Activated T-helper 17 cell treated with anti-CD3 and anti-CD28 coated beads, Interleukin-2, amount 50 U/mL, for 72 hours (primary cell): Measurements from ENCODE around the gene UNC119B. TPM values are rescaled to one million over a fixed set of nuclear protein-coding genes. Genes with fewer than 3 reads are reported as not detected.

ENCODE experiments used
- ATAC-seq: fragments of 150-1000 bp; cut with Tn5 transposase; replicated peaks from 2 replicates; pipeline ENCODE4 v1.10.0; 2021; ENCODE audit warnings: mild to moderate bottlenecking, moderate library complexity
- H3K27ac Mint-ChIP-seq: one replicate; pipeline ENCODE4 v1.8.0; 2022; ENCODE audit warnings: mixed read lengths
- H3K27me3 Mint-ChIP-seq: one replicate; pipeline ENCODE4 v1.8.0; 2022; ENCODE audit warnings: mixed read lengths
- H3K36me3 Mint-ChIP-seq: one replicate; pipeline ENCODE4 v1.8.0; 2022; ENCODE audit warnings: low read depth, mild to moderate bottlenecking, mixed read lengths
- H3K4me1 Mint-ChIP-seq: one replicate; pipeline ENCODE4 v1.8.0; 2022; ENCODE audit warnings: mixed read lengths
- H3K4me3 Mint-ChIP-seq: one replicate; pipeline ENCODE4 v1.8.0; 2022; ENCODE audit warnings: mild to moderate bottlenecking, mixed read lengths
- H3K9me3 Mint-ChIP-seq: one replicate; pipeline ENCODE4 v1.8.0; 2022; ENCODE audit warnings: mixed read lengths
- total RNA-seq, 2 donors: library from RNA; stranded (reverse); gene quantifications; one replicate each; pipeline ENCODE4 v1.2.3, GENCODE V29; 2022

The UNC119B gene
- total RNA-seq, 2 donors from 2014 or later = 23.8 to 31.1 TPM

DNA sequence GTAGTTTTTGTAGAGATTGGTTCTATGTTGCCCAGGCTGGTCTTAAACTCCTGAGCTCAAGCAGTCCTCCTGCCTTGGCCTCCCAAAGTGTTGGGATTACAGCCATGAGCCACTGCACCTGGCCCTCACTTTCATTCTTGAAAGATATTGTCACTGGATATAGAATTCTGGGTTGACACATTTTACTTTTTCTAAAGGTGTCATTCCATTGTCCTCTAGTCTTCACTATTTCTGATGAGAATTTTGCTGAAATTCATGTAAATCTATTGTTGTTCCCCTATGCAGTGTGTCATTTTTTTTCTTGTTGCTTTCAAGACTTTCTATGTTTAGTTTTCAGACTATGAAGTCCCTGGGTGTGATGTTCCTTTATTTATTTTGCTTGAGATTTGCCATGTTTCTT, 44.5 kb downstream of the UNC119B start:
- ATAC-seq = no peak
- peaks cover 4% of the 10 kb centered on the region for H3K4me1 Mint-ChIP-seq
- H3K9me3 Mint-ChIP-seq = no peaks in the 10 kb centered on the region
- no peak overlapping the region for H3K4me3 Mint-ChIP-seq
- no peaks in the 10 kb centered on the region for H3K36me3 Mint-ChIP-seq
- no peak overlapping the region for H3K27ac Mint-ChIP-seq
- peaks cover 4% of the 10 kb centered on the region for H3K27me3 Mint-ChIP-seq

- Mint-ChIP-seq H3K4me1 (peaks cover 4% of the 10 kb centered on the region), H3K4me3 (no peak overlapping the region), H3K36me3 (peaks cover 2% of the 10 kb centered on the region), H3K27me3 (peaks cover 4% of the 10 kb centered on the region), H3K27ac (no peak overlapping the region), H3K9me3 (no peaks in the 10 kb centered on the region)
- no peak for ATAC-seq
These were observed 45.0 kb downstream of the UNC119B start for GRCh38 chr12:120755269-120755668.

- ATAC-seq = no peak
- Mint-ChIP-seq H3K4me1 (peaks cover 5% of the 10 kb centered on the region), H3K27ac (no peak overlapping the region), H3K36me3 (peaks cover 23% of the 10 kb centered on the region), H3K9me3 (no peaks in the 10 kb centered on the region), H3K27me3 (no peaks in the 10 kb centered on the region), H3K4me3 (no peak overlapping the region)
These were observed 47.0 kb downstream of the UNC119B start for GRCh38 chr12:120757226-120757742.

GRCh38 chr12:120757949-120758348, 47.7 kb downstream of the UNC119B start:
- Mint-ChIP-seq H3K27ac (no peak overlapping the region), H3K27me3 (no peaks in the 10 kb centered on the region), H3K4me1 (peaks cover 5% of the 10 kb centered on the region), H3K36me3 (peaks cover 29% of the 10 kb centered on the region), H3K4me3 (no peak overlapping the region), H3K9me3 (no peaks in the 10 kb centered on the region)
- ATAC-seq = no peak

GRCh38 chr12:120758798-120759590, 48.7 kb downstream of the UNC119B start:
- Mint-ChIP-seq H3K4me1 (peaks cover 5% of the 10 kb centered on the region), H3K36me3 (peaks cover 40% of the 10 kb centered on the region), H3K27ac (no peak overlapping the region), H3K4me3 (no peak overlapping the region), H3K27me3 (no peaks in the 10 kb centered on the region), H3K9me3 (no peaks in the 10 kb centered on the region)
- no peak for ATAC-seq

GRCh38 chr12:120759591-120760348, 49.5 kb downstream of the UNC119B start:
- Mint-ChIP-seq H3K27ac (peak overlapping the region; percentile 65), H3K36me3 (peaks cover 47% of the 10 kb centered on the region), H3K9me3 (no peaks in the 10 kb centered on the region), H3K27me3 (no peaks in the 10 kb centered on the region), H3K4me1 (peaks cover 5% of the 10 kb centered on the region), H3K4me3 (peak overlapping the region; percentile 51)
- no peak for ATAC-seq

DNA sequence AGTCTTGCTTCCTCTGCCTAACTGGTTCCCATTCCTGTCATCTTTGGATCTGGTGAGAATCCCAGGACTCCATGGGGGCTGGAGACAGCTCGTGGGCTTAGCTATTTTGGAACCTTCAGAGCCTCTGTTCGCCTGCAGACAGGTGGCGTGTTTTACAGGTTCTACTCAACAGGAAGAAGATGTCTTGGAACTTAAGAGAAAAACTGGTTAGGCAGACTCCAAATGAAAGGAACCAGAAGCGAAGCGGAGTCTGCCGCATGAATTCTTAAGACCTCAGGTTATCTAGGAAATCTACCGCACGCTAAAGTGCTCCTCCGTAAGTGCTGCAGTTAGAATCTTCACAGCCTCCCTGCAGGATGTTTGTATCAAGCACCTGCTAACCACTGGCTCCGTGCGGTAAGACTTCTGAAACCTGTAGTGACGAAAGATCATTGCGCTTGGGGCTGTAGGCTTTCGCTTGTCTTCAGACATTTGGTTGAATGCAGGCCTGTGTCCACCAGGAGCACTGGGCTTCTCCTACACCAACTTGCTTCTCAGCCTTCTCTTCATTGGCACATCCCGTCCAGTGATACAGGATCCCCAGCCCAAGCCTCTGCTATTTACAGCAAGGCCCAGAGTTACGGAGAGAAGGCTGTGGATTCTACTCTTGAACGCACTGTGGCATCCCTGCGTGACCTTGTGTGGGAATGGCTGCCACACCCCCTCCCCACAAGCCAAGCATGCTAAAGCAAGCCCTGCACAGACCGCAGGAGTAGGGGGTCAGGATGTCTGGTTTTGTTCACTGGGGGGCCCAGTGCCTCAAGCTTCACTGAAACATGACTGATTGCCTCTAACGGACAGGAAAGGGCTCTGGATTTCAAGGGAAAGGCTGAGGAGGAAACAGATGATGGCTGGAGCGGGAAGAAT, 50.3 kb downstream of the UNC119B start:
- no peaks in the 10 kb centered on the region for H3K9me3 Mint-ChIP-seq
- peak; percentile 72 for ATAC-seq
- no peaks in the 10 kb centered on the region for H3K27me3 Mint-ChIP-seq
- H3K4me1 Mint-ChIP-seq = peaks cover 5% of the 10 kb centered on the region
- H3K4me3 Mint-ChIP-seq = peak overlapping the region; percentile 51
- H3K36me3 Mint-ChIP-seq = peaks cover 56% of the 10 kb centered on the region
- peak overlapping the region; percentile 65 for H3K27ac Mint-ChIP-seq

DNA sequence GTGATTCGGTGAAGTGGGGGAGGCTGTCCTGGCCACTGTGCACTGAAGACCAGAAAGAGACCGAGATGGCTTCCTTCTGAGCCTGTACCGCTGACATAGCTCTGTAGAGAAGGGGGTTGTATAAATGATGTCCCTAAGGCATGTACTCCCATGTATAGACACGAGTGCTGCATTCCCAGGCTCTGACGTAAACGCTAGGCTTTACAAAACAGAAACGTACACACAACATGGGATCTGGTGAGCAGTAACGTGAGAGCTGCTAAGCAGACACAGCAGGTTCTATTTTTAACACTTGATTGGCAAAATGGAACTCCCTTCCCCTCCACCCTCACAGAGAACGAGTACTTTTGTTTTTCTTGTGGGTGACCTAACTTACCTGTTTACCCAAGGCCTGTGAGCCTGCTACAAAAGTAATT, 51.3 kb downstream of the UNC119B start:
- no peak for ATAC-seq
- Mint-ChIP-seq H3K9me3 (no peaks in the 10 kb centered on the region), H3K36me3 (peaks cover 63% of the 10 kb centered on the region), H3K4me1 (peaks cover 5% of the 10 kb centered on the region), H3K27ac (peak overlapping the region; percentile 65), H3K27me3 (no peaks in the 10 kb centered on the region), H3K4me3 (peak overlapping the region; percentile 51)

- no peak overlapping the region for H3K27ac Mint-ChIP-seq
- peaks cover 5% of the 10 kb centered on the region for H3K4me1 Mint-ChIP-seq
- H3K4me3 Mint-ChIP-seq = no peak overlapping the region
- peaks cover 69% of the 10 kb centered on the region for H3K36me3 Mint-ChIP-seq
- no peaks in the 10 kb centered on the region for H3K27me3 Mint-ChIP-seq
- no peaks in the 10 kb centered on the region for H3K9me3 Mint-ChIP-seq
- no peak for ATAC-seq
These were observed 51.8 kb downstream of the UNC119B start for GRCh38 chr12:120762086-120762485.

GRCh38 chr12:120763250-120763649, 53.0 kb downstream of the UNC119B start:
- Mint-ChIP-seq H3K36me3 (peaks cover 80% of the 10 kb centered on the region), H3K9me3 (no peaks in the 10 kb centered on the region), H3K27me3 (no peaks in the 10 kb centered on the region), H3K27ac (no peak overlapping the region), H3K4me1 (peaks cover 5% of the 10 kb centered on the region), H3K4me3 (no peak overlapping the region)
- ATAC-seq = no peak

DNA sequence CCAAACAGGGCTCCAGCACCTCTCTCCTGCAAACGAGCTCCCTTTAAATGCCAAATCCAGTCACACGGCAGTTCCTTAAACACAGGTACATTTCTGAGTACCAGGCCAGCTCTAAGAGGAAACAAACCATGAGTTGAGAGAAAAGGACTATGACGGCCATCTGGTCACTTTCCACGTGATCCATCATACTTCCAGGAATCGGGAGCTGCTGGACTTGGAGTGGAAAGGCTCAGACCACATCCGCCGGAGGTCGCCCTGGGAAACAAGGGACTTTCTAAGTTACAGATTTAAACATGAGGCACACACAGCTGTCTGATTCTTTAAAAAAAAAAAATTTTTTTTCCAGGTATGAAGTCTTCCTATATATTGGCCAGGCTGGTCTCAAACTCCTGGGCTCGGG, 54.6 kb downstream of the UNC119B start:
- no peak for ATAC-seq

GRCh38 chr12:120766566-120766965, 56.3 kb downstream of the UNC119B start:
- H3K27me3 Mint-ChIP-seq = no peaks in the 10 kb centered on the region
- no peak overlapping the region for H3K27ac Mint-ChIP-seq
- H3K4me3 Mint-ChIP-seq = no peak overlapping the region
- ATAC-seq = no peak
- H3K4me1 Mint-ChIP-seq = peaks cover 6% of the 10 kb centered on the region
- peaks cover 96% of the 10 kb centered on the region for H3K36me3 Mint-ChIP-seq
- H3K9me3 Mint-ChIP-seq = no peaks in the 10 kb centered on the region

More for the DNA sequence above, 54.6 kb downstream of the UNC119B start:
- Mint-ChIP-seq H3K9me3 (no peaks in the 10 kb centered on the region), H3K27me3 (no peaks in the 10 kb centered on the region), H3K27ac (no peak overlapping the region), H3K4me3 (no peak overlapping the region), H3K4me1 (peaks cover 5% of the 10 kb centered on the region), H3K36me3 (peaks cover 94% of the 10 kb centered on the region)

GRCh38 chr12:120767071-120768024, 57.1 kb downstream of the UNC119B start:
- no peaks in the 10 kb centered on the region for H3K9me3 Mint-ChIP-seq
- no peaks in the 10 kb centered on the region for H3K27me3 Mint-ChIP-seq
- no peak overlapping the region for H3K4me3 Mint-ChIP-seq
- peaks cover 93% of the 10 kb centered on the region for H3K36me3 Mint-ChIP-seq
- peaks cover 6% of the 10 kb centered on the region for H3K4me1 Mint-ChIP-seq
- ATAC-seq = no peak
- no peak overlapping the region for H3K27ac Mint-ChIP-seq
